ENCODE measurements around the gene PICALM.

Gene PICALM

DNA sequence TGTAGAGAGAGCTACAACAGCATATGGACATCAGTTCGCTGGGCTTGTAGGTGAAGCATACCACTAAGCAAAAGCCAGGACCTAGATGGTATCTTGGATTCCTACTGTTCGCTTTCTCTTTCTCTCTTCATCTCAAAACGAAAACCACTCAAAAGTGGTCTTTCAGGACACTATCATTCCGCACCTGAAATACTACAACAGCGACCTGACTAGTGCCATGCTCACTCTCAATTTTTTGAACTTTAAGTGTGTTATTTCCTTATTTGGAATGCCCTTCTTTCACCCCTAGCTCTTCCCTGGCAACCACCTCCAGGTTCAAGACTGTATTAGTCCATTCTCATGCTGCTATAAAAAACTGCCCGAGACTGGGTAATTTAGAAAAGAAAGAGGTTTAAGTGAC, 154.5 kb downstream of the PICALM start:
- TF ChIP-seq, protein P1, sequence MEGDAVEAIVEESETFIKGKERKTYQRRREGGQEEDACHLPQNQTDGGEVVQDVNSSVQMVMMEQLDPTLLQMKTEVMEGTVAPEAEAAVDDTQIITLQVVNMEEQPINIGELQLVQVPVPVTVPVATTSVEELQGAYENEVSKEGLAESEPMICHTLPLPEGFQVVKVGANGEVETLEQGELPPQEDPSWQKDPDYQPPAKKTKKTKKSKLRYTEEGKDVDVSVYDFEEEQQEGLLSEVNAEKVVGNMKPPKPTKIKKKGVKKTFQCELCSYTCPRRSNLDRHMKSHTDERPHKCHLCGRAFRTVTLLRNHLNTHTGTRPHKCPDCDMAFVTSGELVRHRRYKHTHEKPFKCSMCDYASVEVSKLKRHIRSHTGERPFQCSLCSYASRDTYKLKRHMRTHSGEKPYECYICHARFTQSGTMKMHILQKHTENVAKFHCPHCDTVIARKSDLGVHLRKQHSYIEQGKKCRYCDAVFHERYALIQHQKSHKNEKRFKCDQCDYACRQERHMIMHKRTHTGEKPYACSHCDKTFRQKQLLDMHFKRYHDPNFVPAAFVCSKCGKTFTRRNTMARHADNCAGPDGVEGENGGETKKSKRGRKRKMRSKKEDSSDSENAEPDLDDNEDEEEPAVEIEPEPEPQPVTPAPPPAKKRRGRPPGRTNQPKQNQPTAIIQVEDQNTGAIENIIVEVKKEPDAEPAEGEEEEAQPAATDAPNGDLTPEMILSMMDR (IDR thresholded peaks at IDR 0.05; ENCODE audit: low read depth, low read length, missing control alignments): no peak
- DNase-seq (ENCODE audit: low read depth): no peak
- H3K4me3 ChIP-seq (ENCODE audit: low read depth, low read length): no peak overlapping the region

DNA sequence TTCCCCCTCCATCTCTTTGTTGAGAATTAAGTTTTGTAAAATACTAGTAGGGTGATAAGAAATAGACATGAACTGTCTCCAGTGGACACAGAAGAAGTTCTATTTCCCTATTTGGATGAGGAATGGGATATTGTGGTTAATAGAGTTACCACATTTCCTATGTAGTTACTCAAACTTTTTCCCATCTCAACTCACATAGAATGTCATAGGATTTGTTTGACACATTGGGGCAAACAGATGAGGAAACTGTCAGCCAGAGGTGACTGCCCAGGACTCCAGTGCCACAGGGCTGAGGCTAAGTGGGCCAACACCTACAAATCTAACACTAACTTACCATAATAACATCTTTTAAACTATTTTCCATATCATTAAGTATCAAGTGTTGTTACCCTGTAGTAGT, 155.4 kb downstream of the PICALM start:
- TF ChIP-seq, protein P1 (IDR thresholded peaks at IDR 0.05; ENCODE audit: low read depth, low read length, missing control alignments): no peak

DNA sequence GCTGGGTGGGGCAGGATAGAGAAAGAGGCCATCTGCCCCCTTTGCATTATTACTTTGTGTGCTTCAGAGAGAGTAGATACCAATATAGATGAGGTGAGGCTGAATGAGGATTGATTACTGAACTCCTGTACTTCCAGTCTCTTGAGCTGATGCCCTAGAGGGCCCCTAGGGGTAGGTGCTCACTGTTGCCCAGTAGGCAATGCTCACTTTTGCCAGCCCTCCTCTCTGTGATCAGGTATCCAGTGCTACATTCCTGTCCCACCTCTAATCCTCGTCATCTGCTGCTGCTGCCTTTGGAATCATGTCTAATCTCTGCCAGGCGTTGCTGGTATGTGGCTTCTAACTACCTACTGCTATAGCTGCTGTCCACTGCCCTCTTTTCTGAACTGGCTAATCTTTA, 156.5 kb downstream of the PICALM start:
- no peak overlapping the region for H3K4me3 ChIP-seq (ENCODE audit: low read depth, low read length)
- DNase-seq (ENCODE audit: low read depth): no peak
- TF ChIP-seq, protein P1 (IDR thresholded peaks at IDR 0.05; ENCODE audit: low read depth, low read length, missing control alignments): no peak

More for the DNA sequence above, 155.4 kb downstream of the PICALM start:
- no peak for DNase-seq (ENCODE audit: low read depth)
- no peak overlapping the region for H3K4me3 ChIP-seq (ENCODE audit: low read depth, low read length)

Data from GM12864 (cell line).